SKM-1 (cell line): ENCODE results near the gene RPL35.

Experiments used
- DNase-seq: peaks from one replicate; lab custom pipeline; 2025; ENCODE audit not compliant: unreplicated experiment; lab: John Stamatoyannopoulos, UW

The RPL35 gene

DNA sequence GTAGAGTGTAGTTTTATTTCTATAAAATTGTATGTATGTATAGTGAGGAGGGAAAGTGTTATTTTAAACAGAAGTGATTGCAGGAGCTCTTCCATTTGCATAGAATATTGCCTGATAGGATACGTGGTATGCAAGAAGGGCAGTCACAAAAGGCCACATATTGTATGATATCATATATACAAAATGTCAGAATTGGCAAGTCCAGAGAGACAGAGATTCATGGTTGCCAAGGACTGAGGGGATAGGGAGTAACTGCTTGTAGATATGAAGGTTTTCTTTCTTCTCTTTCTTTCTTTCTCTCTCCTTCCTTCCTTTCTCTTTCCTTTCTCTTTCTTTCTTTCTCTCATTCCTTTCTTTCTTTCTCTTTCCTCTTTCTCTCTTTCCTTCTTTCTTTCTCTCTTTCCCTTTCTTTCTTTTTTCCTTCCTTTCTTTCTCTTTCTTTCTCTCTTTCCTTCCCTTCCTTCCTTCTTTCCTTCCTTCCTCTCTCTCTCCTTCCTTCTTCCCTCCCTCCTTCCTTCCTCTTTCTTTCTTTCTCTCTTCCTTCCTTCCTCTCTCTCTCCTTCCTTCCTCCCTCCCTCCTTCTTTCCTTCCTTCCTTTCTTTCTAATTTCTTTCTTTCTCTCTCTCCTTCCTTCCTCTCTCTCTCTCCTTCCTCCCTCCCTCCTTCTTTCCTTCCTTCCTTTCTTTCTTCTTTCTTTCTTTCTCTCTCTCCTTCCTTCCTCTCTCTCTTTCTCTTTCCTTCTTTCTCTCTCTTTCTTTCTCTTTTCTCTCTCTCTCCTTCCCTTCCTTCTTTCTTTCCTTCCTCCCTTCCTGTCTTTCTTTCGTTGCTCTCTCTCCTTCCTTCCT lies 33.0 kb downstream of the RPL35 start:
- no peak for DNase-seq

DNA sequence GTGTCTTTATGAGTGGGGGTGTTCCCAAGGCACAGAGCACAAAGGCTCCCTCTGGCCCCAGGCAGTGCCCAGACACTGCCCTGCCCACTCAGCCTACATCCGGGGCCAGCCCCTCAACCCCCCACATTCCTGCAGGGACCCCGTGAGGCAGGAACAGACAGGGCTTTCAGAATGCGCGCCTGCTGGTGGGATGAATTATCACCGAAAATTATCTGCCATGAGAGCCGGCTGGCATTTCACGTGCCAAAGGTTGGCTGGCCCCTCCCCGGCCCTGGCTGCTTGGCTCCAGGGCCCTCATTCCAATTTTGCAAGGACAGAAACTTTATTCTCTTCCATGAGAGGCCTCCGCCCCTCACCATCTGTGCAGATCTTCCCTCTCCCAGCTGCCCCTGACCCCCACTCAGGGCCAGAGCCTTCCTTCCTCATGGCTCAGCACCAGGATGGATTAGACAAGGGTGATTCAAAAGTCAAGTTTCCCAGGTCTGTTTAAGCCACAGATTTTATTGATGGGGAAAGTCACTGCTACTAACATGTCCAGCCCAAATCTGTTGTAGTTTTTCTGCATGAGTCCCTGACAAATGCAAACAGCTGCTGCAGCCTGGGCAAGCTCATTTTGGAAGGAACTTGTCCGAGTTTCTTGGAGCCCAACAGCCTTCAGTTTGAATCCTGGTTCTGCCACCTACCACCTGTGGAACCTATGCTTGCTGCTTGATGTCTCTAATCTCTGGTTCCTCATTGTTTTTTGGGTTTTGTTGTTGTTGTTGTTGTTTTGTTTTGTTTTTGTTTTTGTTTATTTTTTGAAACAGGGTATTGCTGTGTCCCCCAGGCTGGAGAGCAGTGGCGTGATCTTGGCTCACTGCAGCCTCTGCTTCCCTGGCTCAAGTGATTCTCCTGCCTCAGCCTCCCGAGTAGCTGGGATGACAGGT lies 40.8 kb downstream of the RPL35 start:
- no peak for DNase-seq

- no peak for DNase-seq
These were observed 43.1 kb downstream of the RPL35 start for GRCh38 chr9:124818431-124819281.

GRCh38 chr9:124815601-124816000 lies 46.2 kb downstream of the RPL35 start:
- DNase-seq = no peak

DNA sequence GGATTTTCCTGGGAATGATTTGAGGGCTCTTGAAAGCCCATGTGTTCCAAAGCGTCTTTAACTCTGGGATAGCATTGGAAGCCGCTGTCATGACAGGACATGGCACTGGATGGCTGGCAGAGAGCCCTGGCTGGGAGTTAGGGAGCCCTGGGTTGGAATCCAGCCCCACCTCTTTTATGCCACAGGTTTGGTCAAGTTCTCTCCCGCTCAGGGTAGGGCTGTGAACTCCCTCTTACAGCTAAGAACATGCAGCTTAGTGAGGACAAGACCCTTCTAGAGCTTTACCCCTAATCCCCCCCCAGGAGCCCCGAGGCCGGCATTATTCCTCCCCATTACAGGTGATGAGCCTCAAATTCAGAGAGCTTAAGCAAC lies 47.6 kb downstream of the RPL35 start:
- DNase-seq = no peak

GRCh38 chr9:124813501-124814163 lies 48.1 kb downstream of the RPL35 start:
- no peak for DNase-seq

GRCh38 chr9:124813041-124813440 lies 48.7 kb downstream of the RPL35 start:
- DNase-seq = no peak

- no peak for DNase-seq
These were observed 49.3 kb downstream of the RPL35 start for GRCh38 chr9:124812441-124812876.

DNA sequence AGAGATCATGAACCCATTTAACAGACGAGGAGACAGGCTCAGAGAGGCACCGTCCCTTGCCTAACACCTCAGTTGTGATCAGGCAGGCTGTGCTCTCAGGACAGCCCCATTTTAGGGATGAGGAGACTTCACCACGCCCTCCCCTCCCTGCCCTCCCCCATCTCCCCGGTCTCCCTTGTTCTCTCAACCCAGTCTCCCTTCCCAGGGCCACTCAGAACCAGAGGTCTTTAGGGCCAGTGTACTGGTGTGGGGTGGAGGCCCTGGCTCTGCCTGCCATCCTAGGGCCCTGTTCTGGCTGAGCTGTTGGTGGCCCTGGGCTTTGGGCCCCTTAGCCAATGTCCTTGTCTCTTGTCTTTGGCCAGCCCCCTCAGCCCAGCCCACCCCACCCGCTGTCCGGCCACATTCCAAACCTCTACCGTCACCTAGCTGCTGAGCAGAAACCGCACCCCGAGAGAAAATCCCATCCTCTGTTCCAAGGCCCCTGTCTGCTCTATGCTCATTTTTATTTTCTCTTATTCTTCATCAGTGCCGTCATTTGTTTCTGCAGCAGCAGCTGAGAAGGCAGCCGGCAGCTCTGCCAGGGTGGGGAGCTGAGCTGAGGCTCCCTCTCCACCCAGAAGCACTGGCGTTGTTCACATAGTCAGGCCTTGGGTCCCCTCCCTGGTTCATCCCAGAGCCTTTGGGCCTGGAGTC lies 50.9 kb downstream of the RPL35 start:
- no peak for DNase-seq

- no peak for DNase-seq
These were observed 51.8 kb downstream of the RPL35 start for GRCh38 chr9:124809741-124810500.

- no peak for DNase-seq
These were observed 52.5 kb downstream of the RPL35 start for GRCh38 chr9:124809211-124809610.

- DNase-seq = no peak
These were observed 53.4 kb downstream of the RPL35 start for GRCh38 chr9:124808246-124808956.
